ENCODE measurements around the gene SHC4. TPM values are rescaled to one million over a fixed set of nuclear protein-coding genes. Genes with fewer than 3 reads are reported as not detected.

SHC4 gene
- total RNA-seq, 1 experiment from 2014 or later: 0.63 TPM

- TF ChIP-seq, protein P1, sequence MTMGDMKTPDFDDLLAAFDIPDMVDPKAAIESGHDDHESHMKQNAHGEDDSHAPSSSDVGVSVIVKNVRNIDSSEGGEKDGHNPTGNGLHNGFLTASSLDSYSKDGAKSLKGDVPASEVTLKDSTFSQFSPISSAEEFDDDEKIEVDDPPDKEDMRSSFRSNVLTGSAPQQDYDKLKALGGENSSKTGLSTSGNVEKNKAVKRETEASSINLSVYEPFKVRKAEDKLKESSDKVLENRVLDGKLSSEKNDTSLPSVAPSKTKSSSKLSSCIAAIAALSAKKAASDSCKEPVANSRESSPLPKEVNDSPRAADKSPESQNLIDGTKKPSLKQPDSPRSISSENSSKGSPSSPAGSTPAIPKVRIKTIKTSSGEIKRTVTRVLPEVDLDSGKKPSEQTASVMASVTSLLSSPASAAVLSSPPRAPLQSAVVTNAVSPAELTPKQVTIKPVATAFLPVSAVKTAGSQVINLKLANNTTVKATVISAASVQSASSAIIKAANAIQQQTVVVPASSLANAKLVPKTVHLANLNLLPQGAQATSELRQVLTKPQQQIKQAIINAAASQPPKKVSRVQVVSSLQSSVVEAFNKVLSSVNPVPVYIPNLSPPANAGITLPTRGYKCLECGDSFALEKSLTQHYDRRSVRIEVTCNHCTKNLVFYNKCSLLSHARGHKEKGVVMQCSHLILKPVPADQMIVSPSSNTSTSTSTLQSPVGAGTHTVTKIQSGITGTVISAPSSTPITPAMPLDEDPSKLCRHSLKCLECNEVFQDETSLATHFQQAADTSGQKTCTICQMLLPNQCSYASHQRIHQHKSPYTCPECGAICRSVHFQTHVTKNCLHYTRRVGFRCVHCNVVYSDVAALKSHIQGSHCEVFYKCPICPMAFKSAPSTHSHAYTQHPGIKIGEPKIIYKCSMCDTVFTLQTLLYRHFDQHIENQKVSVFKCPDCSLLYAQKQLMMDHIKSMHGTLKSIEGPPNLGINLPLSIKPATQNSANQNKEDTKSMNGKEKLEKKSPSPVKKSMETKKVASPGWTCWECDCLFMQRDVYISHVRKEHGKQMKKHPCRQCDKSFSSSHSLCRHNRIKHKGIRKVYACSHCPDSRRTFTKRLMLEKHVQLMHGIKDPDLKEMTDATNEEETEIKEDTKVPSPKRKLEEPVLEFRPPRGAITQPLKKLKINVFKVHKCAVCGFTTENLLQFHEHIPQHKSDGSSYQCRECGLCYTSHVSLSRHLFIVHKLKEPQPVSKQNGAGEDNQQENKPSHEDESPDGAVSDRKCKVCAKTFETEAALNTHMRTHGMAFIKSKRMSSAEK (CRISPR knock-in tag; IDR thresholded peaks at IDR 0.05; ENCODE audit: borderline replicate concordance): no peak
- TF ChIP-seq SP1 (CRISPR knock-in tag; conservative IDR thresholded peaks at IDR 0.05) (peak; percentile 74), NFYB (CRISPR knock-in tag; conservative IDR thresholded peaks at IDR 0.05; ENCODE audit: low read depth) (no peak), SMAD3 (CRISPR knock-in tag; IDR thresholded peaks at IDR 0.05; ENCODE audit: borderline replicate concordance) (peak; percentile 93; the same call in 1 of the 2 replicates), ZMAT4 (CRISPR knock-in tag; IDR thresholded peaks at IDR 0.05) (no peak), MYBL2 (CRISPR knock-in tag; IDR thresholded peaks at IDR 0.05) (peak; percentile 74), CREM (CRISPR knock-in tag; IDR thresholded peaks at IDR 0.05) (peak; percentile 66; the same call in 1 of the 2 replicates), ZNF671 (CRISPR knock-in tag; IDR thresholded peaks at IDR 0.05) (no peak), ZNF232 (CRISPR knock-in tag; IDR thresholded peaks at IDR 0.05) (peak; percentile 94; the same call in 1 of the 2 replicates), FOXP1 (CRISPR knock-in tag; IDR thresholded peaks at IDR 0.05; ENCODE audit: borderline replicate concordance) (peak; percentile 92), ETV6 (CRISPR knock-in tag; IDR thresholded peaks at IDR 0.05) (peak; percentile 95), NR2C2 (CRISPR knock-in tag; IDR thresholded peaks at IDR 0.05) (no peak), E2F5 (CRISPR knock-in tag; IDR thresholded peaks at IDR 0.05) (peak; percentile 81), TEAD1 (CRISPR knock-in tag; IDR thresholded peaks at IDR 0.05) (0 out of 2 replicates have a peak, but pooled peaks have one; percentile 74), FOXP4 (CRISPR knock-in tag; IDR thresholded peaks at IDR 0.05) (peak; percentile 65), ZNF121 (CRISPR knock-in tag; IDR thresholded peaks at IDR 0.05) (peak; percentile 89), ZBTB43 (CRISPR knock-in tag; IDR thresholded peaks at IDR 0.05) (peak; percentile 88; the same call in 1 of the 2 replicates)
- TF ChIP-seq, protein P2, sequence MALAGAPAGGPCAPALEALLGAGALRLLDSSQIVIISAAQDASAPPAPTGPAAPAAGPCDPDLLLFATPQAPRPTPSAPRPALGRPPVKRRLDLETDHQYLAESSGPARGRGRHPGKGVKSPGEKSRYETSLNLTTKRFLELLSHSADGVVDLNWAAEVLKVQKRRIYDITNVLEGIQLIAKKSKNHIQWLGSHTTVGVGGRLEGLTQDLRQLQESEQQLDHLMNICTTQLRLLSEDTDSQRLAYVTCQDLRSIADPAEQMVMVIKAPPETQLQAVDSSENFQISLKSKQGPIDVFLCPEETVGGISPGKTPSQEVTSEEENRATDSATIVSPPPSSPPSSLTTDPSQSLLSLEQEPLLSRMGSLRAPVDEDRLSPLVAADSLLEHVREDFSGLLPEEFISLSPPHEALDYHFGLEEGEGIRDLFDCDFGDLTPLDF (CRISPR knock-in tag; IDR thresholded peaks at IDR 0.05): 0 out of 2 replicates have a peak, but pooled peaks have one; percentile 50
- TF ChIP-seq, protein P3, sequence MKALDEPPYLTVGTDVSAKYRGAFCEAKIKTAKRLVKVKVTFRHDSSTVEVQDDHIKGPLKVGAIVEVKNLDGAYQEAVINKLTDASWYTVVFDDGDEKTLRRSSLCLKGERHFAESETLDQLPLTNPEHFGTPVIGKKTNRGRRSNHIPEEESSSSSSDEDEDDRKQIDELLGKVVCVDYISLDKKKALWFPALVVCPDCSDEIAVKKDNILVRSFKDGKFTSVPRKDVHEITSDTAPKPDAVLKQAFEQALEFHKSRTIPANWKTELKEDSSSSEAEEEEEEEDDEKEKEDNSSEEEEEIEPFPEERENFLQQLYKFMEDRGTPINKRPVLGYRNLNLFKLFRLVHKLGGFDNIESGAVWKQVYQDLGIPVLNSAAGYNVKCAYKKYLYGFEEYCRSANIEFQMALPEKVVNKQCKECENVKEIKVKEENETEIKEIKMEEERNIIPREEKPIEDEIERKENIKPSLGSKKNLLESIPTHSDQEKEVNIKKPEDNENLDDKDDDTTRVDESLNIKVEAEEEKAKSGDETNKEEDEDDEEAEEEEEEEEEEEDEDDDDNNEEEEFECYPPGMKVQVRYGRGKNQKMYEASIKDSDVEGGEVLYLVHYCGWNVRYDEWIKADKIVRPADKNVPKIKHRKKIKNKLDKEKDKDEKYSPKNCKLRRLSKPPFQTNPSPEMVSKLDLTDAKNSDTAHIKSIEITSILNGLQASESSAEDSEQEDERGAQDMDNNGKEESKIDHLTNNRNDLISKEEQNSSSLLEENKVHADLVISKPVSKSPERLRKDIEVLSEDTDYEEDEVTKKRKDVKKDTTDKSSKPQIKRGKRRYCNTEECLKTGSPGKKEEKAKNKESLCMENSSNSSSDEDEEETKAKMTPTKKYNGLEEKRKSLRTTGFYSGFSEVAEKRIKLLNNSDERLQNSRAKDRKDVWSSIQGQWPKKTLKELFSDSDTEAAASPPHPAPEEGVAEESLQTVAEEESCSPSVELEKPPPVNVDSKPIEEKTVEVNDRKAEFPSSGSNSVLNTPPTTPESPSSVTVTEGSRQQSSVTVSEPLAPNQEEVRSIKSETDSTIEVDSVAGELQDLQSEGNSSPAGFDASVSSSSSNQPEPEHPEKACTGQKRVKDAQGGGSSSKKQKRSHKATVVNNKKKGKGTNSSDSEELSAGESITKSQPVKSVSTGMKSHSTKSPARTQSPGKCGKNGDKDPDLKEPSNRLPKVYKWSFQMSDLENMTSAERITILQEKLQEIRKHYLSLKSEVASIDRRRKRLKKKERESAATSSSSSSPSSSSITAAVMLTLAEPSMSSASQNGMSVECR (CRISPR knock-in tag; IDR thresholded peaks at IDR 0.05; ENCODE audit: borderline replicate concordance): peak; percentile 62; the same call in 1 of the 2 replicates
- TF ChIP-seq, protein P4, sequence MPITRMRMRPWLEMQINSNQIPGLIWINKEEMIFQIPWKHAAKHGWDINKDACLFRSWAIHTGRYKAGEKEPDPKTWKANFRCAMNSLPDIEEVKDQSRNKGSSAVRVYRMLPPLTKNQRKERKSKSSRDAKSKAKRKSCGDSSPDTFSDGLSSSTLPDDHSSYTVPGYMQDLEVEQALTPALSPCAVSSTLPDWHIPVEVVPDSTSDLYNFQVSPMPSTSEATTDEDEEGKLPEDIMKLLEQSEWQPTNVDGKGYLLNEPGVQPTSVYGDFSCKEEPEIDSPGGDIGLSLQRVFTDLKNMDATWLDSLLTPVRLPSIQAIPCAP (CRISPR knock-in tag; IDR thresholded peaks at IDR 0.05): 0 out of 2 replicates have a peak, but pooled peaks have one; percentile 40
These were observed 85.8 kb downstream of the SHC4 start, which contains the start of gene EID1 (continued) for GRCh38 chr15:48877630-48878595.
